NCI-H1092 (cell line): ENCODE results near the gene MAST3.

Experiments
- DNase-seq: peaks from one replicate; lab custom pipeline; 2025; lab: John Stamatoyannopoulos, UW

The MAST3 gene

DNA sequence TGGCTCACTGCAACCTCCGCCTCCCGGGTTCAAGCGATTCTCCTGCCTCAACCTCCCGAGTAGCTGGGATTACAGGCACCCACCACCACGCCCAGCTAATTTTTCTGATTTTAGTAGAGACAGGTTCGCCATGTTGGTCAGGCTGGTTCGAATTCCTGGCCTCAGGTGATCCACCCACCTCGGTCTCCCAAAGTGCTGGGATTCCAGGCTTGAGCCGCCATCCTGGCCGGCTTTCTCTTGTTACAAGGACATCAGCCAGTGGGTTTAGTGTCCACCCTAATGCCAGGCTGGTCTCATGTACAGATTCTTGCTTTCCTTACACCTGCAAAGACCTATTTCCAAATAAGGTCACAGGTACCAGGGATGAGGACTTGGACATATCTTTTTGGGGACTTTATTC is 62.2 kb downstream of the MAST3 start:
- DNase-seq, result no peak

DNA sequence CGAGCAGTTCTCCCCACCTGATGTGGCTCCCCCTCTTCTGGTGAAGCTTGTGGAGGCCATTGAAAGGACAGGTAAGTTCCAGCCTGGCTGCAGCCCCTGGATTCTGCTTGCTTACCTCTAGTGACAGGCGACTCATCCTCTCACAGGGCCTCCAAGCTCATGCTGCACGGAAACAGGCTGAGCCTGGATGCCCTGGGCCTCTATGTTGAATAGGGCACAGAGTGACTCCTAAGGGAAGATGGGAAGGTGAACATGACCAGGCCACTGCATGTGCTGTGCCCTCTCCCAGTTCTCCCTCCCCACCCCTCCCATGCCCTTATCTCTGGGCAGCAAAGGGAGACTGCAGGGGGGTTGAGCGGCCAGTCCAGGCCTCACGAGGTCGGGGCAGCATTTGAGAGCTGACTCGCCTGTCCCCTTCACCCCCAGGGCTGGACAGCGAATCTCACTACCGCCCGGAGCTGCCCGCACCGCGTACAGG is 63.0 kb downstream of the MAST3 start:
- no peak for DNase-seq

DNA sequence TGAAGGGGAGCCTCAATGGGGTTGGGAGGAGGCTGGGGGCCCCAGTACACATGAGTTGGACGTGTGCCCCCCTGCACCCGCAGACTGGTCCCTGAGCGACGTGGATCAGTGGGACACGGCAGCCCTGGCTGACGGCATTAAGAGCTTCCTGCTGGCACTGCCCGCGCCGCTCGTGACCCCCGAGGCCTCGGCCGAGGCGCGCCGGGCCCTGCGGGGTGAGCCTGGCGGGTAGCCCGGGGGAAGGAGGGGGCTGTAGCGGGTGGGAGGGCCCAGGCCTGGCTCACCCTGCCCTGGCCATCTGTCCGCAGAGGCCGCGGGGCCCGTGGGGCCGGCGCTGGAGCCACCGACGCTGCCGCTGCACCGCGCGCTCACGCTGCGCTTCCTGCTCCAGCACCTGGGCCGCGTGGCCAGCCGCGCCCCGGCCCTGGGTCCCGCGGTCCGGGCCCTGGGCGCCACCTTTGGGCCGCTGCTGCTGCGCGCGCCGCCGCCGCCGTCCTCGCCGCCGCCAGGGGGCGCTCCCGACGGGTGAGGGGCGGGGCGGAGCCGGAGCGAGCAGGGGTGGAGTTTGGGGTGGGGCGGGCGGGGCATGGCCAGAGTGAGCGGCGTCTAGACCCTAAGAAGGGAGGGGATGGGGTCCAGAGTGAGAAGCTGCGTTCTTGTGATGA is 63.5 kb downstream of the MAST3 start:
- DNase-seq, result peak; percentile 52

DNA sequence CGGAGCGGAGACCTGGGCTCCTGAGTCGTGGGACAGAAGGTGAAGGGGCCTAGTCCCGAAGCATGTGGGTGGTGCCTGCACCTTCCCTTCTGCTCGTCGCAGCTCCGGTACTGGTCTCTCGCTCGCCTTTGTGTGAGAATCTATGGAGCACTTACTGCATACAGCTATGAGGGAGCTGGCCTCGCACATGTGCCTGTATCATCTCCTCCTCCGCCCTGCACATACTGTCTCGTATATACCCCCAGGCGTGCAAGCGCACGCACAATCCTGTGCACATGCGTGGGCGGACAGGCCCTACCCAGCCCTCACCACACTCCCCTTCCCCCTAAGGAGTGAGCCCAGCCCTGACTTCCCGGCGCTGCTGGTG is 64.0 kb downstream of the MAST3 start:
- no peak for DNase-seq

DNA sequence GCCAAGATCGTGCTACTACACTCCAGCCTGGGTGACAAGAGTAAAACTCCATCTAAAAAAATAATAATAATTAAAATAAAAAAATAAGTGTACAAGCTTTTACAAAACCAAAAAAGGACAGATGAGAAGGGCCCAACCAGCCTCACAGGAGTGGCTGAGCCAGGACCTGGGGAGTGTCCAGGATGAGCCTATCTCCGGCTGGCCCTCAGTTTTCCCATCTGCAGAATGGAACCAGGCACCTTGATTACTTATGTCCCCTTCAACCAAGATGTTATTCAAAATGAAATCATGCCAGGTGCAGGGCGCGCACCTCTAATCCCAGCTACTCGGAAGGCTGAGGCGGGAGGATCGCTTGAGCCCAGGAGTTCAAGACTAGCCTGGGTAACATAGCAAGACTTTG is 66.5 kb downstream of the MAST3 start:
- DNase-seq, result no peak

DNA sequence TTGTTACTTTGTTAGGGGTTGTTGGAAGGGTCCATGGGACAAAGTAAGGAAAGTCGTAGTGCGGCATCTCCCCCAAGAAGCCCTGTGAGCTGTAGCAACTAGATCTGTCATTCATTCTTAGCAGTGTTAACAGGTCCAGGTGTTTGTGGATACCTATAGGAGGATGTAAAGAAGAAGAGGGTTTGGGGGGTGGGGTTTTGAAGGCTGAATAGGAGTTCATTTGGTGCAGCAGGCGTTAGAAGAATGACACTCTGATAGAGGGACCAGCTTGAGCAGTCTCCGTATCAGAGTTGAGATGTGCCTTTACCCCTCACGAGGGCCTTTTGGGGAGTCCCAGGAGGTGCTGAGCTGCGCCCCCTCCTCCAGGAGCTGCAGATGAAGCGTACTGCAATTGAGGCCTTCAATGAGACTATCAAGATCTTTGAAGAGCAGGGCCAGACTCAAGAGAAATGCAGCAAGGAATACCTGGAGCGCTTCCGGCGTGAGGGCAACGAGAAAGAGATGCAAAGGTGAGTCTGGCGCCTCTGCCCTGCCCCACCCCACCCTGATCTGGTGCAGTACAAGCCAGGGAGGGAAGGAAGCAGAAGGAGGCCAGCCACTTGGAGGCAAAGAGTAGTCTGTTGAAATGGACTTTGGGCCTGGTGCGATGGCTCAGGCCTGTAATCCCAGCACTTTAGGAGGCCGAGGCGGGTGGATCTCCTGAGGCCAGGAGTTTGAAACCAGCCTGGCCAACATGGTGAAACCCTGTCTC is 68.4 kb downstream of the MAST3 start:
- DNase-seq, result no peak

DNA sequence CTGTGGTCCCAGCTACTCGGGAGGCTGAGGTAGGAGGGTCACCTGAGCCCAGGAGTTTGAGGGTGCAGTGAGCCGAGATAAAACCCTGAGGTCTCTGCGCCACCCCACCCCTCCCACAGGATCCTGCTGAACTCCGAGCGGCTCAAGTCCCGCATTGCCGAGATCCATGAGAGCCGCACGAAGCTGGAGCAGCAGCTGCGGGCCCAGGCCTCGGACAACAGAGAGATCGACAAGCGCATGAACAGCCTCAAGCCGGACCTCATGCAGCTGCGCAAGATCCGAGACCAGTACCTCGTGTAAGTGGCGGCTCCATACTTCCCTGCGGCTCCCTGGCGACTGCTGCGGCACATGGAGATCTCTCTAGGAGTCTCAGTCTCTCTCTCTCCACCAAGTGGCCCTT is 69.4 kb downstream of the MAST3 start:
- no peak for DNase-seq

DNA sequence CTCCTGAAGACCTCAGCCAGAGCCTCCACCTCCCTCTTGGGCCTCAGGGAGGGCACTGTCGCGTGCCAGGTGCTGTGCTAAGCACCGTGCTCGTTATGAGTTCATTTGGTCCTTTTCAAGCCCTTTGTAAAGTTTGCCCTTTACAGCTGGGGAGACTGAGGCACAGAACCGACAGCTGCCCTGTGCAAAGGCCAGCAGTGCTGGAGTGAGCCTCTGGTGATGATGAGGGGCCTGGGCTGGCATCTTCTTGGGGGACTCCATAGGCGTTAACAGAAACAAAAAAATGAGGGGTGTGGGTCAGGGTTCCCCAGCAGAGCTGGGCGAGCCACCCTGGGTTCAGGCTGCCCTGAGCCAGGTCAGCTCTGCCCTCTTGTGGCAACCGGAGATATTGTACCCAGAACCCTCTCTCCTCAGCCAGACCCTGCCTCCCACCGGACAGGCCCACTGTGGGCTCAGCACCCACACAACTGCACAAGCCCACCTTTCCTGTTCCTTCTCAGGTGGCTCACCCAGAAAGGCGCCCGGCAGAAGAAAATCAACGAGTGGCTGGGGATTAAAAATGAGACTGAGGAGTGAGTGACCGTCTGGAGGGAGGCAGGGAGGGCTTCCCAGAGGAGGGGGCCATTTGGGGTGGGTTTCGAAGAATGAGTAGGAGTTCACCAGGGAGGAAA is 70.5 kb downstream of the MAST3 start:
- DNase-seq, result peak; percentile 7

DNA sequence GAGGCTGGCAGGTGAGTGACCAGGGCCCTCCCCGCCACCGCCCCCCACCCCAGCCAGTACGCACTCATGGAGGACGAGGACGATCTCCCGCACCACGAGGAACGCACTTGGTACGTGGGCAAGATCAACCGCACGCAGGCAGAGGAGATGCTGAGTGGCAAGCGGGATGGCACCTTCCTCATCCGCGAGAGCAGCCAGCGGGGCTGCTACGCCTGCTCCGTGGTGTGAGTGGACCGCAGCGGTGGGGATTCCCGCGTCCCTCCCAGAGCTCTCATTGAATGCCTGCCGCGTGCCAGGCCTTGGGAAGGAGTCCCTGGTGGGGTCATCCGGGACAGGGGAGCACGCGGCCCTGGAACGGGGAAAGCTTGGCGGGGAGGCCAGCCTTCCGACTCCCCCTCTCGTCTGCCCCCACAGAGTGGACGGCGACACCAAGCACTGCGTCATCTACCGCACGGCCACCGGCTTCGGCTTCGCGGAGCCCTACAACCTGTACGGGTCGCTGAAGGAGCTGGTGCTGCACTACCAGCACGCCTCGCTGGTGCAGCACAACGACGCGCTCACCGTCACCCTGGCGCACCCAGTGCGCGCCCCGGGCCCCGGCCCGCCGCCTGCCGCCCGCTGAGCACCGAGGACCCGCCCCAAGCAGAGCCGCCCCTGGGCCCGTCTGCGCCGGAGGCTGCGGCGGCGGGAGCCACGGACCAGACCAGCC is 71.2 kb downstream of the MAST3 start:
- DNase-seq, result no peak

DNA sequence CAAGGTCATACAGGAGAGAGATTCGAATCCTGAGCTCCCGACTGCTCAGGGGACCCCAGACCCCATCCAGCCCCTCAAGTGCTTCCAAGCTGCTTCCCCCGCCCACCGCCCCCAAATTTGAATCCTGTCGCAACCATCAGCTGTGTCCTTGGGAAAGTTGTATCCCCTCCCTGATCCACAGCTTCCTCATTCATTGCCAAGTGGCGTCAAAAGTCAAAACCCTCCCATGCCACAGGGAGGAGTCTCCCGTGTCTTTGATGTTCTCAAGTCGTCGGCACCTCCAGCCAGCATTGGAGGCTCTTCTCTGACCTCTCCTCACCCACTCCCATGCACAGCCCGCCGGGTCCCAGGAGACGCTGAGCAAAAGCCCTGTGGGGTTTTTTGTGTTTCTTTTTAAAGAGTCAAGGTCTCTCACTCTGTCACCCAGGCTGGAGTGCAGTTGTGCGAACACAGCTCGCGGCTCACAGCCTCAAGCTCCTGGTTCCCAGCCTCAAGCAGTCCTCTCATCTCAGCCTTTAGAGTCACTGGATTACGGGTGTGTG is 73.2 kb downstream of the MAST3 start:
- DNase-seq, result no peak

DNA sequence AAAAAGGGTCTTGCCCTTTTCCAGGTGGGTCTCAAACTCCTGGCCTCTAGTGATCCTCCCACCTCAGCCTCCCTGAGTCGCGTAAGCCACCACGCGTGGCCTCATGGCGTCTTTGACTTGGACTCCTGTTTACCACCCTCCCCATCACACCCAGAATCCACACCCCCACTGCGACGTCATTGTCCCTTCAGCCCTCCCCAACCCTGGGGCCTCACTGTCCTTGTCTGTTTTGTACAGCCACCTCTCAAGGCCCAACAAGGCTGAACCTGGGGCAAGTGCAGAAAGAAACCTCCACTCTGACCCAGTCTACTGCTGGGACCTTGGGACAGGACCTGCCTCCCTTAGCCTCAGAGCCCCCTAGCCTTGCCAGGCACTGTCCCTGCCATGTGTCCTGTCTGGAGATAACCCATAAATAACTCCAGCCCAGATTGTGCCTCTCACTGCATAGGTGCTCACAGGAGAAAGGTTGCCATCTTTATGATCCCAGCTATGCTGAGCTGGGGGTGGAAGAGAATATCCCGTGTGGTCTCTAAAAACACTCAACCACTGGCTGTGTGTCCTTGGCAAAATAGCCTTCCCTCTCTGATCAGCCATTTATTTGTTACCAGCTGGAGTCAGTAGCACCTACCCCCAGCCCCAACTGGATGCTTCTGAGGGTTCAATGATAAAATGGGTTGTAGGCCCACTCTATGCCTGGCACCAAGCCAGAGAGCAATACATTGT is 74.2 kb downstream of the MAST3 start:
- DNase-seq, result no peak

DNA sequence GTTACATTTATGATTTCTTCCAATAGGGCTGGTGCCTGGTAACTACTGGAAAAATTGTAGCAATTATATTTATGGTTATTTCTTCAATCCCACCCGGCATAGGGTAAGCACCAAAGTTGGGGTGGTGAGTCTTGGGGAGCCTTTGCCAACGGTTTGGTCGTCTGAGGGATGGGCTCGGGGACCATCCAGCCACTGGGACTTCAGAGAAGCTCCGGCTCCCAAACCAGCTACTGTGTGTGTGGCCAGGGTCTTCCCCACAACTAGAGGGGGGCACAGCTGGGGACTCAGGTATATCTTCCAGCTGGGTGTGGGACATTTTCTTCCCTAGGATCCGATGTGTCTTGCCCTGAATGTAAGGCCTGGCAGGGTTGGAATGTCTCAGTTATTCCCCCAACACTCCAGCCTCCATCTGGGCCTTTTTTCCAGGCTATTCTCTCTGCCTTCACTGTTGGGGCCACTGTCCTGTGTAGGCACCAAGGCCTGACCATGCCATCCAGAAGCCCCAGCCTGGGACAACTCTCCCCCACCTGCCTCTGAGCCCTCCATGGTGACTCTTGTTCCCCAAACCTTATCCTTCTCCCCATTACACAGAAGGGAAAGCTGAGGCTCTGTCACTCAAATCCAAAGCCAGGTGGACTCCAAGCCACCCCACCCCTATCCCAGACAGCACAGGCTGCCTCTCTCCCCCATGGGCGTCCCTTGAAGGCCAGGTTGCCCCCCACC is 74.9 kb downstream of the MAST3 start:
- DNase-seq, result no peak

DNA sequence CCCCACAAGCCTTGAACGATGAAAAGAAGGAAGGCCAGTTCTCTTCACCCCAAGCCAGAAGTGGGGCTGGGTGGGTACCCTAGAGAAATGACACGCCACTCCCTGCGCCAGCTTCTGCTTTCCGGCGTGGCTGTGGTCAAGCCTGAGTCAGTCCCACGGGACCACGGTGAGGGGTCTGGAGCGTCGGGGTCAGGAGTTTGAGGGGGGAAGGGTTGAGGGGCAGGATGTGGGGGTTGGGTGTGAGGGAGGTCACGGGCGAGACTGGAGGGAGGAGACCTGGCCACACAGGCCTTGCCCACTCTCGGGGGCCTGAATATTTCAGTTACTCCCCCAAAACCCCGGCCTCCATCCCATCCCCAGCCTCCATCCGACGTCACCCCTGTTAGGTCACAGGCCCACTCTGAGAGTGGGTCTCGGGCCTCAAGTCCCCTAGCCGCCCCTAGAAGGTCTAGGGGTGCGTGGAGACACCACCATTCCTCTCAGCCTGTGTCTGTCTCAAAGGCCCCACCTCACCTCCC is 75.5 kb downstream of the MAST3 start:
- DNase-seq, result no peak

DNA sequence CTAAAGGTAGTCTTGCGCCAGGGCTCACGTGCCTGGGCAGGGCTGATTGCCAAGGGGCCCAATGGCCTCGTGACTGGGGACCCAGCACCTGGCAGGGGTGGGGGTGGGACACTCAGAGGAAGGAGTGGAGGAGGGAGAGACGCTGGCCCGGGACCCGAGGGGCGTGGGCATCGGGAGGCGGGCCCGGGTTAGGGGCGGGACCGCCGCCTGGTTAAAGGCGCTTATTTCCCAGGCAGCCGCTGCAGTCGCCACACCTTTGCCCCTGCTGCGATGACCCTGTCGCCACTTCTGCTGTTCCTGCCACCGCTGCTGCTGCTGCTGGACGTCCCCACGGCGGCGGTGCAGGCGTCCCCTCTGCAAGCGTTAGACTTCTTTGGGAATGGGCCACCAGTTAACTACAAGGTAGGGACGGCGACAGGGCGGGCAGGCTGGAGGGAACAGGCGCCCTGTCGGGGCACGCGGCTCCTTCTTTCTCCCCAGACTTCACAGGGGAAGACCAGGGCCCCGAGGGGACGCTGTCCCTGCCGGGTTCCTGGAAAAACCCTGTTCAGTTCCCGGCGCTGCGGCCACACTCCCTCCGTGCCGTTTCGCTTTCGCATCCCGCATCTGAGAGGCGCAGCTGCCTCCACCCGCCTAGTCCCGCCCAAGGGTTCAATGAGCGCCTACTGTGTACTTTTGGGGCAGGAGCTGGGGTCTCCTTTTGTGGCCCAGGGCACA is 76.2 kb downstream of the MAST3 start, which contains the start of gene IFI30:
Gene IFI30 (plus strand): TSS at position 242 of the 717 bp plus-strand sequence. CDS start 29 bp downstream, at position 271.
- DNase-seq, result peak; percentile 12

DNA sequence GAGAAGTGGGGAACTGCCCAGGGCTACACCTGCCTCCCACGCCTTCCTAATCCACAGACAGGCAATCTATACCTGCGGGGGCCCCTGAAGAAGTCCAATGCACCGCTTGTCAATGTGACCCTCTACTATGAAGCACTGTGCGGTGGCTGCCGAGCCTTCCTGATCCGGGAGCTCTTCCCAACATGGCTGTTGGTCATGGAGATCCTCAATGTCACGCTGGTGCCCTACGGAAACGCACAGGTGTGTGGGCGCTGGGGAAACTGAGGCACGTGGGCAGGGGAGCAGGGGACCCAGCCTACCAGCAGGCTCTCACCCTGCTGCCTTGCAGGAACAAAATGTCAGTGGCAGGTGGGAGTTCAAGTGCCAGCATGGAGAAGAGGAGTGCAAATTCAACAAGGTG is 77.4 kb downstream of the MAST3 start:
- no peak for DNase-seq

DNA sequence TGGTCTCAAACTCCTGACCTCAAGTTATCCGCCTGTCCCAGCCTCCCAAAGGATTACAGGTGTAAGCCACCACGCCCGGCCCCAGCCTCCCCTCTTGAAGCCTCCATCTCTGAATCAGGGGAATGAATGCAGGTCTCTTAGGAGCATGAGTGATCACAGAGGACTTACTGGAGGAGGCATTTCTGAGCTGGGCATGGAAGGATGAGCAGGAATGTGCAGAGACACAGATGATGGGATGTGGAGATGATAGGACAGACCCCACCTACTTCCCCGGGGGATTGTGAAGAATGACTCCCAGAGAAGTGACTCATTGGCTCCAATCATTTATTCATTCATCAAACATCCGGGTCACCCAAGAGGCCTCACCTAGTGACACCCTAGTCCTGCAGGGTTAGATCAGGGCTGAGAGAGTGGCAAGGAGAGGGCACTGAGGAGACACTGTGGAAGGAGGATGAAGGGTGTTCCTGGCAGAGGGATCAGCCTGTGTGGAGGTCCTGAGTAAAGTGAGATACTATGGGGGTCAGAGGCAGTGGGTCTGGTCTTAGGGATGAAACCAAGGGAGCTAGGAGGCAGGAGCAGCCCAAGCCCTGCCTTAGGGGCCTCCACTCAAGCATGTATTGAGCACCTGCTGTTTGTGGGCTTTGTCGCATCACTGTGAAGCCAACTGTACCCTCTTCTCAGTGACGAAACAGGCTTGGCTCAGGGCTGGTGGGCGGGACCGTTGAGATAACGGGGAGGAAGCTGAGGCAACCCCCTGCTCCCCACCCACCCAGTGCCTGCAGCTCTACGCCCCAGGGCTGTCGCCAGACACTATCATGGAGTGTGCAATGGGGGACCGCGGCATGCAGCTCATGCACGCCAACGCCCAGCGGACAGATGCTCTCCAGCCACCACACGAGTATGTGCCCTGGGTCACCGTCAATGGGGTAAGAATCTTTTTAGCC is 79.1 kb downstream of the MAST3 start:
- DNase-seq, result no peak

DNA sequence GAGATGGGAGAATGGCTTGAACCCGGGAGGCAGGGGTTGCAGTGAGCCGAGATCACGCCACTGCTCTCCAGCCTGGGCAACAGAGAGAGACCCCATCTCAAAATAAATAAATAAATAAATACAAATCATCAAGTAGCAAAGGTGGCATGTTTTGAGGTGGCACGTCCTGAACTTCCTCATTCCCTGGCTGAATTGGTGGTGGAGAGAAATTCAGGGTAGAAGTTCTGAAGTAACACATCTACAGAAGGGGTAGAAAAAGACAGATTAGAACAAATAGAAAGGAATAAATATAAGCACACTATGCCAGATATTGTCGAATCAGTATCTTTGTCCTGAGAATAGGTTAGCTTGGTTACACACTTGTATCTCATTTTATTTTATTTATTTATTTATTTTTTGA is 82.4 kb downstream of the MAST3 start:
- no peak for DNase-seq

DNA sequence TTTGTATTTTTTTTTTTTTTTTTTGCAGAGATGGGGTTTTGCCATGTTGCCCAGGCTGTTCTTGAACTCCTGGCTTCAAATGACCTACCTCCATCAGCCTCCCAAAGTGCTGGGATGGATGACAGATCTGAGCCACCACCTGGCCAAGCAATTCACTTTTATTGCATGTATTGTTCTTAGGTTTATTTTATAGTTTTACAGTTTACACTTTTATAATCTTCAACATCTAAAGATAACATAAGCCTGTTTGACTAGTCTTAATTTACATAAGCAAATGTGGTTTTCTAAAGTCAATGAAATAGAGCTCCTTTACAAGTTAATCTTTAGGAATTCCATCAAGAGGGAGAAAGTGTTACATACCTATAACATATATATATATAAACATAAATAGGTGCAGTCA is 86.0 kb downstream of the MAST3 start:
- no peak for DNase-seq

DNA sequence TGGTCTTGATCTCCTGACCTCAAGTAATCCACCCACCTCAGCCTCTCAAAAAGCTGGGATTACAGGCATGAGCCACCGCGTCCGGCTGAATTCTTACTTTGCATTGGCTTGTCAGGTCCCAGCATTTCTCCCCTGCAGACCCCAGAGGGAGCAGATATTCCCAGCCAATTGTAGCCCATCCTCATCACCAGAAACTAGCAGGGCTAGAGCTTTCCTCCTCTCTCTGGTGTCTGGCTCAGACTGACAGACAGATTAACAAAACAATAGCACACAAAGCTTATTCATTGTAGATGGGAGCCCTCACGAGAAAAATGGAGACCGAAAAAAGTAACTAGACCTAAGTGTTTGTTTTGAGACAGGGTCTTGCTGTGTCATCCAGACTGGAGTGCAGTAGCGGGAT is 88.0 kb downstream of the MAST3 start:
- no peak for DNase-seq
